Stimulated activated CD8-positive, alpha-beta memory T cell treated with anti-CD3 and anti-CD28 coated beads, Interleukin-12 subunit alpha, Interleukin-12 subunit beta, amount 100 ng/mL, for 4 hours (primary cell): ENCODE data around the gene HOXC4.
"Not testable (repeated sequence)": the region's sequence is repeated elsewhere in the genome, so short reads cannot be mapped to it uniquely, and the experiment has no call there.

Experiments used
- DNase-seq: peaks from one replicate; pipeline ENCODE4 v3.0.0-alpha.2; 2020; ENCODE audit warnings: low read depth

Gene HOXC4

DNA sequence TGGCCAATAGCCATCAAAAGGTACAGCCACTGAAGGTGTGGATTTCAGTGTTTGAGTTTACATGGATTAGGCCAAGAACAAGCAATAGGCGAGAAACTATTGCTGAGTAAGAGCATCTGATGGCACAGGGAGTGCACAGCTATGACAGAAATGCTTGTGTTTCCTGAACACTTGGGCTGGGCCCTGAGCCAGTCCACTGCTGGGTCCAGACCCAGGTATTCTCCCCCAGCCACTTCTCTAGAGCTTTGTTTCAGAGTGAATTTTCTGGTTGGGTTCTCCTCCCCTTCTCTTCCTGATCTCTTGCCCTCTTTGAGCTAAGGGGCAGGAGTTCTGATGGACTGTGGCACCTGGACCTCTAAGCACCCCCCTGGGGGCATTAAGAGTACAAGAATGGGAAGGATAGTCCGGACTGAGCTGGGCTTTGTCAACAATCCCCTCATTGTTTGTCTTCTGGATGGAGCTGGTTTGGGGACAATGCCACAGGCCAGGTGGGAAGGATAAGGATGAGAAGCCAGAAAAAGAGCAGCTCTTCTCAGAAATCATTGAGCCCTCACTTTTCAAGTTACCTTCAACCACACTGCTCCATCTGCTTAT is 12.4 kb upstream of the HOXC4 start:
- DNase-seq = no peak

DNA sequence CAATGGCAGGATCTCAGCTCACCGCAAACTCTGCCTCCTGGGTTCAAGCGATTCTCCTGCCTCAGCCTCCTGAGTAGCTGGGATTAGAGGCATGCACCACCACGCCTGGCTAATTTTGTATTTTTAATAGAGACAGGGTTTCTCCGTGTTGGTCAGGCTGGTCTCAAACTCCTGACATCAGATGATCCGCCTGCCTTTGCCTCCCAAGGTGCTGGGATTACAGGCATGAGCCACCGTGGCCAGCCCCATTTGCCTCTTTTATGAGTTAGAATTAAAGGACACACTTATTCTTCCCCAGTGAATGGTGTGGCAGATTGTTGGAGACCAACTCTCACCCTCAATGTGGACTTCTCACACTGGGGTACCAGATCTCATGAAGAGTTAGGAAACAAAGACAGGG is 11.6 kb upstream of the HOXC4 start:
- not testable (repeated sequence) for DNase-seq

DNA sequence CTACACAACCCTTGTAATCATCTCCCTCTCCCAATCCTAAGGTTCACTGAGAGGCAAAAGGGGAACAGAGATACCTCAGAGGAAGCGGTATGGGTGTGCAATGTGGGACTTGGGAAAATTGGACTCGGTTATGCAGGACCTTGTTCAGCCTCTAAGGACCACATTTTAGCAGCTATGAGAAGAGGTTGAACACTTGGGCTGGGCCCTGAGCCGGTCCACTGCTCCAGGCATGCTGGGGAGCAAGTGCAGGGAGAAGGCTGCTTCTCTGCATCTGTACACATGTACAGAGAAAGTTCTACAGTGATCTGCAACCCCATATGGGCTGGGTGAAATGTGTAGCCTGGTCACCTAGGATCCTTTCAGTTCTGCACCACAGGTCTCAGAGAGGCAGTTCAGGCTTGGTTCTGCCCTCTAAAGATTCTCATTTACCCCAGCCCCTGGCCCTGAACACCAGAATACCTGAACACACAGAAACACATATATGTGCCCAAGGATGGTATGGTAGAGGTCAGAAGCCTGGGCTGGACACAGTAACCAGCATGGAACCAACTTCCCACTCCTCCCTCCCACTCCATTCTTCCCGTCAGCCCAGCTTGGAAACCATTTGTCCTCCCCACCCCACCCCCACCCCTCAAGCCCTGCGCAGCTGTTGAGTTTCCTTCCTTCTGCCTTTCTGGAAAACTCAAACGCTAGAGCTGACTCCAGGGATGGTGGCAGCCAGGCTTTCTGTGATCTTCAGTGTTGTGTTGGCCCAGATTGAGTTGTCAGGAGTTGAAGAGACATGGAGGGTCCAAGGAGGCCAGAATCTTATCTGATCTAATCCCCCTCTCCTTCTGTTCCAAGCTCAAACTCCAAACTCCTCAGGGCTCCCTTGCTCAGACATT is 10.4 kb upstream of the HOXC4 start:
- DNase-seq = no peak

DNA sequence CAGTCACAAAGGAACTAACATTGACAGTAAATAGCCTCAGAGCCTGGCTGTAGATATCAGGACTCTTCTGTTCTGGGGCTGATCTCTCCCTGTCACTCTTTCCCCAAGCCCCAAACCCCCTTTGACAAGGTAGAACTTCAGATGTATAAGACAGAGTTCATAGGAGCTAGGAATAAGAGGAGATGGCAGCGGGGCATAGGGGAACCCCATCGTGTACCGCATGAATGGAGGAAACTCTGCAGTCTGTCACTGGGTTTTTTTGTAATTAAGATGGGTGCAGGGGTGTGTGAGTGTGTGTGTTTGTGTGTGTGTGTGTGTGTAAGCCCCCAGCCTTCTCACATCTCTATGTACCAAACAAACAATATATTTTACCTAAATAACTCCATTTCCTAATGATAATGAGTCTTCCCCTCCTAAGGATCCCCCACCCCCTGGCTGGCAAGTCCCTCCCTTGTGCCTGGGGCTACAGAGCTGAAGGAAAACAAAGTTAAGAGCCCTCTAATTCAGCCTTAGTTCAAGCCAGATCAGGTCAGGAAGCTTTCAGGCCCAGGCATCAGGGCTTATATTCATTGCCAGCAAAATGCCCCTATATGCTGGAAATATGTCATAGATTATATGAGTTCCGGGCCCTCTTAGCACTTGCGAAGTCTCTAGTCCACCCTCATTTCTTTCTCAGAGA is 9.1 kb upstream of the HOXC4 start:
- DNase-seq = no peak

DNA sequence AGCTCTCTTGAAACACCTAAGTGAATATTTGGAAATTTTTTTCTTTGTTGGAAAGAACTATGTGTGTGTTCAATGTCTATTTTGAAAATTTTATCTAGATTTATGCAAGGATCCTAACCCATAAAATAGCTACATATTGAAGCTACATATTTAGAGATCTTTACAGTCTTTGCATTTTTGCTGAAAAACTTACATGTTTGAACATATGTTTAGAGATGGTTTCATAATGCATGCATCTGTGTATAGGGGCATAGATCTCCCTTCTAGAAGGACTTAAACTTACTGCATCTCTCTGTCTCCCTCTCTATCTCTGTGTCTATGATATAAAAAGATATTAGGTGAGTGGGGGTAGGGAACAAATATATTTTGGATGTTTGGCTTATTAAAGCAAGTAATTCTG is 8.2 kb upstream of the HOXC4 start:
- DNase-seq = no peak

DNA sequence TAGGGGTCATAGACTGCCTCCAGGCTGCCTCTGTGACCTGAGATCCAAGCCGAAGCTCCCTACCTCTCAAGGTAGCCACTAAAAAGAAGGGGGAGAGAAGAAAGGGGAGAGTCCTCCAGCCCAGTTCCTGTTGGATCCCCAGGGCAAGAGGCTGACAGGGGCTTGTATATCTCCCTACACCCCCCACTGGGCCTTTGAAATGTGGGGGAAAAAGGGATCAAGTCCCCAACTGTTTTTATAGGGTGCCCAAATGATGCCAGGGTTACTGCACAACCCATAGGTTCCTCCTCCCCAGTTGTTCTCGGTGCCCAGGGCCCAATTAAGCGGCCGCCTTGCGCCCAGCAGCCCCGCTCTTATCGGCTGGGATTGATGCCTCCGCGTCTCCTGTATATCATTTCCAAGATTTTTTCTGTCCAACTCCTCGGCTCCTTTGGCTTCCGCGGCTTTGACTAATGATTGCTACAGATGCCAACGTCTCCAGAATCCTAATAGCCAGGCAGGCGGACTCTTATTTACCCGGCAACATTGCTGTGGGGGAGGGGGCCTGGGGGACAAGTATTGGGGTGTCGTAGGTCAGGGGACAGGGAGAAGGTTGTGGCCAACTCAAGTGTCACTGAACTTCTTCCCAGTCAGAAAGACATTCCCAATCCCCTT is 7.6 kb upstream of the HOXC4 start:
- no peak for DNase-seq

DNA sequence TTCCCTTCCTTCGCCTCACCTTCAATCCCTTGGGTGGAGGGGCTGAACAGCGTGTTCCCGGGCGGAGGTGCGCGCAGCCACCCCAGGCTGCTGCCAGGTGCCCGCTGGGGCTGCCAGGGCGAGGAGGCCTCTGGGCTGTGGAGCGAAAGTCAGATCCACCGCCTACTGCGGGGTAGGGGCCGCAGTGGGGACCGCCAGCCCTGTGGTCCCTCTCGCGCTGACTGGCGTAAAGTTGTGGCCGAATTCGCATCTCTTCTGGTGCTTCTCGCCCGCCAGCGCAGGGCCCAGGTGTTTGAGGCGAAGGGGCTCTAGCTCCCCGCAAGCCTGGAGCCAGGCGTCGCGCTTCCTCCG is 6.9 kb upstream of the HOXC4 start:
- no peak for DNase-seq

DNA sequence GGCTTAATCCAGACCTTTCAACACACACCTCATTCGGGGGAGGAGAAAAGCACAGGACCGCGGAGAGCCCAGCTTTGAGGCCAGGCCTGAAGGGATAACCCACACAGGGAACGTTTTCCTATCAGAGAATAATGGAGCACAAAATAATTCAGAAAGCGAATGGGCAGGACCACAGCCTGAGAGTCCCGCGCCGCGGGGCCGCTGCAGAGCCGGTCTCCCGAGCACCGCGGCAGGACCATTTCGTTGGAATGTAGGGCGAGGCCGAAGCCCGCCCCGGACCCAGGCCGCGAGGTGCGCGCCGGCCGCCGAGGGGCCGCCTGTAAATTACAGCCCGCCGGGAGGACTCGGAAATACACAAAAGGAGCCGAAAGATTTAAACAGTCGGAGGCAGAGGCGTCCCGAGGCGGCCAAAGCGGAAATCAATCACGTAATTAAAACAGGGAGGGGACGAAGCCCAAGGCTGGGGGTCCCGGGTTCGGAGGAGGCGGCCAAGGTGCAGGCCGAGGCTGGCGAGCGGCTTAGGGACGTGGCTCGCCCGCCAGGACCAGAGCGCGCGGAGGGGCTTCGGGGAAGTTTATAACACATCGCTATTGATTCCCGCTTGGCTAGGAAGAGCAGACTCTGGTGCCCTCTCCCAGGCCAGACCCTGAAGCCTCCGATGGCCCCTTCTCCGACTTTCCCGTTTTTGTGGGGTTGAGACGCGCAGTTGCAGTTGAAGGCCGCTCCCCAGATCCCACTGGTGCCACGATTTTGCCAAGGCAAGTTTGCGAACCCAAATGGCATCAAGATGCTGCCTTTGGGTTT is 6.3 kb upstream of the HOXC4 start:
- DNase-seq = no peak

DNA sequence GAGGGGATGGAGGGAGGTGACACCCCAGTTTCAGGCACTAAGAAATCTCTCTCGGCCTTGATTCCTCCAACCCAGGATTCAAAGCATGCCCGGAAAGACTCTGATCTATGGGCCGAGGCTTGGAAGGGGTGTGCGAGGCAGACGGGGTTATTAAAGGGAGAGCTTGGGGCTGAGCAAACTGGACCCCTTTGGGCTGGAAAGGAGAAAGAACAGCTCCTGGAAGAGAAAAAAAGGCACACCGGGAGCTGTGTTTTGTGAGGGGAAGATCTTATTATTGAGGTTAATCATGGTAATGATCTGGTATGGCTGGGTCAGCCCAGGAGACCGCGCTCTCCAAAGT is 5.7 kb upstream of the HOXC4 start:
- DNase-seq = no peak

DNA sequence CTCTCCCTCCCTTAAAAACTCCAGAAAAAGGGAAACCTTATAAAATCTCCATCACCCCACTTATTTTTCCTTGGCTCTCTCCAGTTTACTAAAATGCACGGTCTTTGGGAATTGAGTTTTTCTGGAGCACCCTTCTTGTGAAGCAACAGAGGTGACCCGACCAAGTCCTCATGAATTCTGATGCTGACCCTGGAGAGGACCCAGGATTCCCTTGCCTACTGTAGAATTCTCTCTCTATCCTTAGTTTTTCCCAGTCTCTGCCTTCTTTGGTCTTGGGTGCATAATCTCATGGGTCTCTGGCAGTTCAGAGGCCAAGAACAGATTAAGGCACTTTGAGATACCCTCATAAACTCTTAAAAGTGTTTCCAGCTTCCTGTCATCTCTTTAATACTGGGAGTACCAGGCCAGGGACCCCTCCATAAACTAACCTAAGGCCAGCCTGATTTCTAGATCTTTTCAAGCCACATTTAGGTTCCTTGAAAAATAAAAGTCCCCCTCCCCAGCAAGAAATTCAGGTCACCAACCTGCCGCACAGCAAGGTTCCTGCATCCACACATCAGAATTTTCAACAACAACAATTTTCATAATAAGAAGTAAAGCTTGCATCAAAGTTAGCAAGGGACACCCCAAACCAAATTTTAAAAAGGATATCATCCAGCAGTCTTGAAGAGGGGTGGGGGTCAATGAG is 5.1 kb upstream of the HOXC4 start:
- DNase-seq = no peak

DNA sequence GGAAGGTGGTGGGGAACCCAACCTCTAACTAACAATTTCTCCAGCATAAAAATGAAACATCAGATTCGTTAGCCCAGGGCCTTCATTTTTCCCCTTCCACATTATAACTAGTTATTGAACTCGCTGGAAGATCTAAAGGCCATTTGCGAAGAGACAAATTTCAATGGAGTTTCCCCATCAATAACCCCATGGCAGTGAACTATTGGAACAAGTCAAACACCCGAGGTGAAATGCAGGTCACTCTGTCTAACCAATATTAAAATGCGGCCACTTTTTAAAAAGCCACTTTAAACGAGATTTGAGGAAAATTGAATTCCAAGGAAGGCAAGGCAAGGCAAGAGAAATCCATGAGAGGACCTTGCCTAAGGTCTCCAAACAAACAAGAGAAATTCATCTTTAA is 4.5 kb upstream of the HOXC4 start:
- no peak for DNase-seq

DNA sequence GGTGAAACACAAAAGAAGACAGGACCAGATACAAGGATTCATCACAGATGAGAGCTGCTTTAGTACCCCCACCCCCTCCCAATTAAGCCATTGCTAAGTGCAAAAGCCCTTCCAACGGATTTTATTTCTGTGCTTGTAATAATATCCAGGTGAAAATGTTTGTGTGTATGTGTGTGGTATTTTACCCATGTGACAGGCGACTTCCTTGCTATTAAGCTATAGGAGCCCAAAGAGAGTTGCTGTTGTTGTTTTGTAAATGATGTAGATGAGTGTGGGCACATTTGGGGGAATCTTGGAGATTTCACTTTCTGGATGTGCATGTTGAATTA is 3.2 kb upstream of the HOXC4 start:
- no peak for DNase-seq

DNA sequence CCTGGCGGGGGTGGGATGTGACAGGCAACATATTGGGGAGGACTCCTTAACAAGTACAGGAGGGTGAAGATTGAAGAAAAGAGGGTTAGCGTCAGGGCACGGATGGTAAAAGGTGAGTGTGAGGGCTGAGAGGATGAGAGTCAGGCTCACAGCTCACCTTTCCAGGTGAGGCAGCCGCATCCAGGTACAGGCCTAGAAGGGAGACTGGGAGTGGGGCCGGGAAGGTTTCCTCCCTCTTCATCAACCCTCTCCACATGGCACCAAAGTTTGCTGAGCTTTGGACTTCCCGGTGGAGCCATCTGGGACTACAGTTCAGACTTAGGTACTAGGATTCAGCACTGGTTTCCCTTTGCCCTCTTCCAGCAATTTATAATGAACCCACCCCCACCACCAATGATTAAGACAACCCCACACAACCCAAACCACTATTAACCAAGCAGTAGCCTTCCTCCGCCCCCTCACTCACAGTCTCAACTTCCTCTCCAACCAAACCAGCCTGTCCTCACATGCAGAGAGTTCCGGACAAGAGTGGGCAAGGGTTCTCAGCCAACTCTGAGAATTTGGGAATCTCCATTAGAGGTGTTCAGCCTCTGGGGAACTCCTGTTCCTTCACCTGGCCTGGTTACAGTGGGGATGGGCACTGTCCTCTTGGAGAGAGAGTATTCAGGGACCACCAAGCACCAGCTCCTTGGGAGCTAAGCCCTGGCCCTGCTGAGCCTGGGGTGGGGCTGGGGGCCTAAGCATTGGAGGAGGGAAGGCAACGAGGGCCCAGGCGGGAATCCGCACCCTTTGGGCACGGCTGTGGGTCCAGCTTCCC is 2.4 kb upstream of the HOXC4 start:
- no peak for DNase-seq

DNA sequence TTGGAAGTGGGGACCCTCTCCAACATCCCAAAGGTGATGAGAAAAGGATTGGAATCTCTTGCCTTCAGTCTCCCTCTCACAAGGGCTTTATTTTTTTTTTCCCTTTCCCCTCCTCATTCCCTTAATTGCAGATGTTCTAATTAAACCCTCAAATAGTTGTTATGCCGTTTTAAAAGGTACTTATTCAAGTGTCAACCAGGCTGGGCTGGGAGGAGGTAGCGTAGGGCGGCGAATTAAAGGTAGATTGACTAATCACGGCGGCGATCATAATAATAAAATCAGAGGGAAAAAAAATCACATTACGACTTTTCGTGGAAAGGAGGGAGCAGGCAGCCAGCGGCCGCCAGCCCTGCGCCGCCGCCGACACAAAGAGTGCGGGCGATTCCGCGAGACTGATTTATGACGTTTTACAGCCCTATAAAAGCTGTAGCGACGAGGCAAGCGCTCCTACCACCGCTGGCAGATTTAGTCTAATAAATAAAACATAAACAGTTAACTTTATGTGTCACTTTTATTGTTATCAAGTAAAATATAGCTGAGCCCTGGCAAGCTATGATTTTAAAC is 1.7 kb upstream of the HOXC4 start:
- DNase-seq = no peak

DNA sequence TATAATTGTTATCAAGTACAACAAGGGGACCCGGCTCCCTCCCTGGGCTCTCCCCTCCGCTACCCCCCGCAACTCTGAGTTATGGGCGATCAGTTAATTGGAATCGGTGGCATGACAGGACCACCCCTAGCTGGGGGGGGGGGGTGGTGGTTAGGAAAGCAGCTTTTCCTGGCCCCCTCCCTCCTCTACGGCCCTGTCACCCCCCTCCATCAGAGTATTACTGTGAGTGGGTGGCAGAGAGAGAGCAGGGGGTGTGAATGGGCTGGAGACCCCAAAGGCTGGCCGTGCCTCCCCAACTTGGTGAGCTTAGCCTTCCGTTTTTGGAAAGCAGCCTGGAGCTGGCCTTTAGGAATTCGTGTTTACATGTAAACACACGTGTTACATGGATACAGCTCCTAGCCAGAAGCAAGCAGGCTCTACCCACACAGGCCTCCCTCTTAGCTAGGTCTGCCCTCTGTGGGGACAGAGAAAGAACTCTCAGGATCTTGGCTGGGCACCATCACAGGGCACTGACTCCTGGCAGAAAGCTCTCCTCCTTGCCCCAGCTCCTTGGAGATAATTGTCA is 1.1 kb upstream of the HOXC4 start:
- no peak for DNase-seq

DNA sequence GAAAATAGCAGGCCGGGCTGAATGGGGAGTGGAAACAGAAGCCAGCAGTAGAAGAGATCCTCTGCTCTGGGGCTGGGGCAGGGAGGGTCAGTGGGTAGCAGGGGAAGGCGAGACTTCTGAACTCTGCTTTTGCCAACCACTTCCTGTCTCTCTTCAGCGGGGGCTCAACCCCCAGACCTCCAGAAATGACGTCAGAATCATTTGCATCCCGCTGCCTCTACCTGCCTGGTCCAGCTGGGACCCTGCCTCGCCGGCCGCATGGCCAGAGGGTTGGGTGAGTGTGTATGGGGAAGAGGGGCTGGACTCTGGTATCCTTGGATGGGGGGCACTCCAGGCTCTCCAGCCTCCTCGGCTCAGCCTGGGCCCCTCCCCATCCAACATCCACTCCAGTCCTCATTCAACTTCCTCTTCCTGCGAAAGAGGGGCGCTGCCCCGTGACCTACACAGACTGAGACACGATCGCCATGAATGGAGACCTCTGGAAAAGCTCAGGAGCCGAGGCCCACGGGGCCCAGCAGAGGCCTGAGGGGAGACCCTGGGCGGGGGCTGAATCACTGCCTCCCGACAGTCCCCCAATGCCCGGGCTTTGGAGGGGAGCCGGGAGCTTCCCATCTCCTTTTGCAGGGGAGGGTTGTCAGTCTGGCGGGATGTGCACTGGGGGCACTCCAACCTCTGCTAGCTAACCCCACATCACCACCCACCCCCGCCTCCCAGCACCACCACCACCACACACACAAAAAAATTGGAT is 458 bp upstream of the HOXC4 start:
- no peak for DNase-seq

DNA sequence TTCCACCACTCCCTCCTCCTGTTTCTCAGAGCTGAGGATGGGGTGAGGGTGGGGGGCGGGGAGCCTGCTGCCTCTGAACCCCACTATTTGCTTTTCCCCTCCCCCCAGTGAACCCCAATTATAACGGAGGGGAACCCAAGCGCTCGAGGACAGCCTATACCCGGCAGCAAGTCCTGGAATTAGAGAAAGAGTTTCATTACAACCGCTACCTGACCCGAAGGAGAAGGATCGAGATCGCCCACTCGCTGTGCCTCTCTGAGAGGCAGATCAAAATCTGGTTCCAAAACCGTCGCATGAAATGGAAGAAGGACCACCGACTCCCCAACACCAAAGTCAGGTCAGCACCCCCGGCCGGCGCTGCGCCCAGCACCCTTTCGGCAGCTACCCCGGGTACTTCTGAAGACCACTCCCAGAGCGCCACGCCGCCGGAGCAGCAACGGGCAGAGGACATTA is 1.1 kb downstream of the HOXC4 start:
- DNase-seq = no peak

DNA sequence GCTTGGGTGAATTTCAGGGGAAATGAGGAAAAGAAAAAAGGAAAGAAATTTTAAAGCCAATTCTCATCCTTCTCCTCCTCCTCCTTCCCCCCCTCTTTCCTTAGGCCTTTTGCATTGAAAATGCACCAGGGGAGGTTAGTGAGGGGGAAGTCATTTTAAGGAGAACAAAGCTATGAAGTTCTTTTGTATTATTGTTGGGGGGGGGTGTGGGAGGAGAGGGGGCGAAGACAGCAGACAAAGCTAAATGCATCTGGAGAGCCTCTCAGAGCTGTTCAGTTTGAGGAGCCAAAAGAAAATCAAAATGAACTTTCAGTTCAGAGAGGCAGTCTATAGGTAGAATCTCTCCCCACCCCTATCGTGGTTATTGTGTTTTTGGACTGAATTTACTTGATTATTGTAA is 1.9 kb downstream of the HOXC4 start:
- DNase-seq = no peak

DNA sequence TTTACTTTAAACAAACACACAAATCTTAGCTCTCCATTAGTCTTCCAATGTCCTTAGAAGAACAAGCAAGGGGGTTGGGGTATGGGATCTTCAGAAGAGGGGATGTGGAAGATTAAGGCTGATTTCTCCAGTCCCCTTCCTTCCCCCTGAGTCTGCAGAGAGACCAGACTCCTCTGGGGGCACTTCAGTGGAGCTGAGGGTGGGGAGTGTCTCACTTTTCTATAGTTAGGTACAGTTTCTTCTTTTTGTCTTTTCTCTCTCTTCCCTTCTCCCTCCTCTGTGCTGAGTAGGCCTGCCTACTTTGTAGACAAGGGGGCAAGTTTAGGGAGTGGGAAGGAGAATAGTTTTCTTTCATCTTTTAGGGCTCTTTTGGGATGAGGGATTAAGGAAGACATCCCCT is 2.5 kb downstream of the HOXC4 start:
- no peak for DNase-seq
